Pancreas (tissue), 10 donors: ENCODE measurements around the gene UBA3. TPM values are rescaled to one million over a fixed set of nuclear protein-coding genes. Genes with fewer than 3 reads are reported as not detected.

Experiments
- ATAC-seq, 4 donors: fragments of 200-7000 bp; cut with Tn5 transposase; one replicate each; pipeline versions ENCODE4 v1.8.0 to v1.9.1; 2020; ENCODE audit warnings: mild to moderate bottlenecking in 4 of 4, moderate library complexity in 4 of 4
- DNase-seq, 6 donors: peaks; one replicate each; pipeline ENCODE4 v3.0.0-alpha.2; 2020
- FAIRE-seq: peaks from 2 replicates; lab custom pipeline; 2012; peaks lifted over from hg19 to GRCh38; lab: Jason Lieb, UNC
- H3K27ac ChIP-seq, 4 donors: fragments of 200-600 bp; sonication (generic); 1 replicate in 3 of 4; 2 replicates in 1 of 4; pipeline versions ENCODE4 v1.5.0 to v1.8.0; 2020
- H3K27me3 ChIP-seq, 4 donors: fragments of 200-600 bp; one replicate each; pipeline ENCODE4 v1.8.0; 2021
- H3K36me3 ChIP-seq, 3 donors: fragments of 200-600 bp; sonication (generic) in 1 of 3; one replicate each; pipeline versions ENCODE4 v1.5.0 to v1.8.0; 2020 to 2021
- H3K4me1 ChIP-seq, 3 donors: fragments of 200-600 bp; one replicate each; pipeline ENCODE4 v1.8.0; 2021
- H3K4me3 ChIP-seq, 4 donors: fragments of 200-600 bp; sonication (generic) in 2 of 4; one replicate each; pipeline versions ENCODE4 v1.5.0 to v1.8.0; 2020 to 2021
- H3K9me3 ChIP-seq, 4 donors: fragments of 200-600 bp; one replicate each; pipeline ENCODE4 v1.8.0; 2021
- WGBS, 2 donors: extraction: QIAGEN DNeasy Blood & Tissue Kit; methylation state at CpG; one replicate each; pipeline ENCODE4 v1.1.7; 2013; 5-methylcytosine and 5-hydroxymethylcytosine counted together
- intact Hi-C, 3 donors: fragments of 100-400 bp; cut with DNase I; formaldehyde crosslinking; loops; one replicate each; pipeline versions ENCODE4 v1.11.1 to v1.14.2; 2022
- polyA plus RNA-seq, 2 donors: library from polyadenylated mRNA; stranded (reverse); fragments of 200-250 nt; gene quantifications; one replicate each; pipeline ENCODE4 v1.2.3, GENCODE V29; 2013
- total RNA-seq, 6 donors: library from RNA; stranded (reverse); fragmentation: NEBNext Ultra II Directional in 4 of 6; extraction: Animal tissue kit (Norgen Biotek cat#: 25700) in 4 of 6; gene quantifications; one replicate each; pipeline versions ENCODE4 v1.2.1 to v1.2.4, GENCODE V29; 2021 to 2023
- TF ChIP-seq, protein P1 (sequence below), 4 donors: fragments of 200-600 bp; sonication (generic) in 3 of 4; IDR thresholded peaks; one replicate each; pipeline versions ENCODE4 v1.5.0 to v1.8.0; 2021; ENCODE audit warnings: antibody characterized with exemption in 4 of 4
- donor health status: healthy with polysubstance abuse.
- donor health status: DM: no; HTN: no; CAD: no; lungs with moderate emphysema.
- donor health status: DM: no; HTN: no; CAD: no.
- donor health status: control.
- donor health status: control.
- donor health status: Bipolar disorder and iron deficiency.
- donor health status: DM: yes; HTN: yes; CAD: no.
- donor health status: DM: no; HTN: no; CAD: no.
- donor health status: DM: no; HTN: no; CAD: no.
- donor health status: DM: yes; HTN: yes; CAD: no.

The UBA3 gene
- total and polyA plus RNA-seq, 8 donors: 11.7 to 32.9 (median 17.1) TPM

DNA sequence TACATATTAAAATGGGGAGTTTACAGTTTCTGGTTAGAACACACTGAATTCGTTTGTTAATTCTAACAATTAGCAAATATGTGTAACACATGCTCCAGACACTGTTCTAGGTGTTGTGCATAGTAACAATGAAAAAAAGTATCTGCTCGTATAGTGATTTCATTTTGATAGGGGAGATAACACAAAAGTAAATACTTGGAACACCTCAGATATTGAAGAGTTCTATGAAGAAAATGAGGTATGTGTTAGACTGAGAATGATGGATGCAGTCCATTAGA is 21.3 kb downstream of the UBA3 start:
- H3K36me3 ChIP-seq: peaks cover 0 to 30% (median 4%) of the 10 kb centered on the region in 3 donors
- no peak overlapping the region for H3K4me3 ChIP-seq
- no peaks in the 10 kb centered on the region for H3K9me3 ChIP-seq
- H3K27me3 ChIP-seq: no peaks in the 10 kb centered on the region
- FAIRE-seq (no peak), ATAC-seq (no peak), DNase-seq (no peak)
- H3K27ac ChIP-seq: no peak overlapping the region
- WGBS, 2 donors: 85 to 90% methylated on average over 2 of the region's 2 CpGs
- H3K4me1 ChIP-seq: no peaks in the 10 kb centered on the region
- intact Hi-C loops: no loop called here
- TF ChIP-seq, protein P1, sequence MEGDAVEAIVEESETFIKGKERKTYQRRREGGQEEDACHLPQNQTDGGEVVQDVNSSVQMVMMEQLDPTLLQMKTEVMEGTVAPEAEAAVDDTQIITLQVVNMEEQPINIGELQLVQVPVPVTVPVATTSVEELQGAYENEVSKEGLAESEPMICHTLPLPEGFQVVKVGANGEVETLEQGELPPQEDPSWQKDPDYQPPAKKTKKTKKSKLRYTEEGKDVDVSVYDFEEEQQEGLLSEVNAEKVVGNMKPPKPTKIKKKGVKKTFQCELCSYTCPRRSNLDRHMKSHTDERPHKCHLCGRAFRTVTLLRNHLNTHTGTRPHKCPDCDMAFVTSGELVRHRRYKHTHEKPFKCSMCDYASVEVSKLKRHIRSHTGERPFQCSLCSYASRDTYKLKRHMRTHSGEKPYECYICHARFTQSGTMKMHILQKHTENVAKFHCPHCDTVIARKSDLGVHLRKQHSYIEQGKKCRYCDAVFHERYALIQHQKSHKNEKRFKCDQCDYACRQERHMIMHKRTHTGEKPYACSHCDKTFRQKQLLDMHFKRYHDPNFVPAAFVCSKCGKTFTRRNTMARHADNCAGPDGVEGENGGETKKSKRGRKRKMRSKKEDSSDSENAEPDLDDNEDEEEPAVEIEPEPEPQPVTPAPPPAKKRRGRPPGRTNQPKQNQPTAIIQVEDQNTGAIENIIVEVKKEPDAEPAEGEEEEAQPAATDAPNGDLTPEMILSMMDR (IDR thresholded peaks at IDR 0.05): no peak

DNA sequence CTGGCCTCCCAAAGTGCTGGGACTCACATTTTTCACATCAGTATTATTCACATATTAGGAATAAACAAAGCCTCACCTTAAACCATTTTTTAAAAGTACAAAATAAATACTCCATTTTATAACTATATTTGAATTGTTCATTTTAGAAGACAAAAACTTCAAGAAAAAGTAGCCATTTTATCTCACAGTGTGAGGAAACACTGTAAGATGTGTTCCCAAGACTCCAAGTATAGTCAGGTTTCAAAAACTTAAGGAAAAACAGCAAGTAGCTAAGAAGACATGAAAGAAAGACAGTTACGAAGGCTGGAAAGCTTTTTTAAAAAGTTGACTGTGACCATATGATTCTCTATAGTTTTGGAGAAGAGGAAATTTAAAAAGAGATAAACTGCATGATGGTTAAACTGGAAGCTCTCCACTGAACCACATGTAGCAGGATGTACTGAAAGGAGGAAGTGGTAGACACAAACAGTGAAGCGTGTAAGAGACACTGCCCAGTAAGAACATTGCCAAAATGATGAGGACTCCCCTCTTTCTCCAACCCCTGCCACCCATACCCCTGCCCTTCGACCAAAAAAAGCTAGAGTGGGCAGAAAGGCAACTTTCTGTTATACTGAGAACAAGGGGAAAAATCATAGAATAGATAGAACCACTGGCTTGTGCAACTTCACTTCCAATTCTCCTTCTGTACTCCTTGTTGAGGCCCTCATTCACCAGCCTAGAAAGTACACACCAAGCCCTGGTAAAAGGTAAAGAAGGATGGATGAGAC is 21.8 kb downstream of the UBA3 start:
- intact Hi-C loops: no loop called here
- TF ChIP-seq, protein P1 (IDR thresholded peaks at IDR 0.05): no peak
- no peaks in the 10 kb centered on the region for H3K27me3 ChIP-seq
- WGBS, 2 donors: 89 to 97% methylated on average over 3 of the region's 3 CpGs
- H3K9me3 ChIP-seq: no peaks in the 10 kb centered on the region
- DNase-seq: no peak
- no peak overlapping the region for H3K4me3 ChIP-seq
- peak in 1 of 4 donors; percentile 53 for ATAC-seq
- H3K27ac ChIP-seq: no peak overlapping the region
- no peak for FAIRE-seq
- no peaks in the 10 kb centered on the region for H3K4me1 ChIP-seq
- peaks cover 0 to 30% (median 4%) of the 10 kb centered on the region in 3 donors for H3K36me3 ChIP-seq

DNA sequence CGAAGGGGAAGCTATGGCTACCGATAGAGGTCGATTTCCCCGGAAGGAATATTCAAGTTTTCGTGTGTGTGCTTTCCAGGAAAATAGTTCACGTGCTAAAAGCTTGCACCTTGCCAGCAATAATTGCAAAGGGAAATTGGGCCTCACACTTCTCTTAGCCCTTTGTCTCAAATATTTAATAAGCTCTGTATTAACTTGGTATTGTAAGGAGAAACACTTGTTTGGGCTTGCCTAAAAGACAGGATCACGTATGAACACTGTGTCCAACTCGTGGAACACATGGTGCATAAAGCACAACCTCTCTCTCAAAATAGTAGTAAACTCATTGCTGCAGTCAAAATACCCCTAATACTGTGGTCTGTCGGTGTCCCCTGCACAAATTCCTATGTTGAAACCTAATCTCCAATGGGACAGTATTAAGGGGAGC is 27.7 kb downstream of the UBA3 start:
- H3K27ac ChIP-seq: peak overlapping the region; percentile 95 to 97 (median 96)

GRCh38 chr3:69051756-69052471 is 28.3 kb downstream of the UBA3 start, which contains the start of gene TMF1:
Gene TMF1 (minus strand): TSS chr3:69052333. CDS start chr3:69052086, 247 bp downstream.
- DNase-seq: peak; percentile 96 to 99 (median 98)
- Histone ChIP-seq H3K9me3 (no peaks in the 10 kb centered on the region), H3K4me3 (peak within 1 kb of the TSS; percentile 72 to 79 (median 78)), H3K27ac (peak within 1 kb of the TSS; percentile 95 to 97 (median 96)), H3K36me3 (peaks cover 0 to 29% (median 0%) of the 10 kb centered on the region in 3 donors), H3K4me1 (peaks cover 15 to 23% (median 18%) of the 10 kb centered on the region in 3 donors), H3K27me3 (no peaks in the 10 kb centered on the region)
- intact Hi-C loops: no loop called here
- WGBS, 2 donors: 0% methylated on average over 45 of the region's 45 CpGs
- peak; percentile 97 for FAIRE-seq
- TF ChIP-seq, protein P1 (IDR thresholded peaks at IDR 0.05): no peak
- peak; percentile 94 to 99 (median 96) for ATAC-seq

More for the DNA sequence above, 27.7 kb downstream of the UBA3 start:
- FAIRE-seq (no peak), ATAC-seq (peak in 1 of 4 donors; percentile 1), DNase-seq (no peak)
- TF ChIP-seq, protein P1 (IDR thresholded peaks at IDR 0.05): no peak
- no peaks in the 10 kb centered on the region for H3K27me3 ChIP-seq
- H3K9me3 ChIP-seq: no peaks in the 10 kb centered on the region
- H3K36me3 ChIP-seq: peaks cover 0 to 24% (median 0%) of the 10 kb centered on the region in 3 donors
- peaks cover 9 to 18% (median 18%) of the 10 kb centered on the region in 3 donors for H3K4me1 ChIP-seq
- peak overlapping the region in 2 of 4 donors; percentile 79 for H3K4me3 ChIP-seq
- 11 to 12% methylated on average over 9 of the region's 9 CpGs for WGBS, 2 donors
- intact Hi-C loops: no loop called here
